DMS153 treated with DMSO at 0.1 percent for 48 hours (cell line): ENCODE results near the gene DPYSL4.

Experiments used
- DNase-seq: peaks from one replicate; lab custom pipeline; 2025; ENCODE audit not compliant: unreplicated experiment; lab: John Stamatoyannopoulos, UW

DPYSL4 gene

DNA sequence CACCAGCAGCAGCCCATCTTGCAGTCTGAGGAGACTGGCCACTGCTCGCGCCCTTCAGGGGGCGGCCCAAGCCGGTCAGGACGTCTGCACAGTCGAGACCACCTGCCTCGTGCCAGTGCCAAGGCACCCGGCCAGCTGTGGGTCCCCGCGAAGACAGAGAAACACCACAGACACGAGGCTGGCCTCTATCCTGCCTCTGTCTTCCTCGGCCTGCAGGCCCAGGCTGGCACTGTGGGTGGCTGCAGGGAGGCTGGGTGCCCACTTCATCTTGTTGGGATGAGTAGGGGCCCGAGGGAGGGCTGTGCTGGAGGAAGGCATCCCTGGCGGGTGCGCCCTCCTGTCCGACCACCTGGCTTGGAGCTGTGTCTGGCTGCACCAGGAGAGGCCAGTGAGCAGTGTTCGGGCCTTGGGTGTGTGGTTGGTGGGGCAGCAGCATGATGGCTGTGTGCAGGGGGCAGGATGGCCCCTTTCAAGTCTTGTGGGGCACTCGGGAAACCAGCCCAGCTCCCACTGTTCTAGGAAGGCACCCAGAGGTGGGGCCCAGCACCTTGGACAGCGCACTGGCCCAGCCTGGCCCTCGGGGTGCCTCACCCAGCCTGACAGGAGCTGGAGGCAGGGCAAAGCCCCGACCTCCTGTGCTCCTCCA is 7.3 kb downstream of the DPYSL4 start:
- no peak for DNase-seq

DNA sequence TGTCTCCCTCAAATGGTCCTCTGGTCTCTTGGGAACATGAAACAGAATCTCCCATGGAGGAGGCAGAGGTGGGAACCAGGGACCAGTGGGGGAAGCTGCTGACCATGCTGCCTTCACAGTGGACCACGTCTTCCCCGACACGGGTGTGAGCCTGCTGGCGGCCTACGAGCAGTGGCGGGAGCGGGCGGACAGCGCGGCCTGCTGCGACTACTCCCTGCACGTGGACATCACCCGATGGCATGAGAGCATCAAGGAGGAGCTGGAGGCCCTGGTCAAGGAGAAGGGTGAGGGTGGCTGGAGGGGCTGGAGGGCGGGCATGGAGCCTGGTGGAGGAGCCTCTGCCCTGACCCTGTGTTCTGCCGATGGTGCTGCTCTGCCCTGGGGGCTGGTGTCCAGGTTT is 8.0 kb downstream of the DPYSL4 start:
- no peak for DNase-seq

DNA sequence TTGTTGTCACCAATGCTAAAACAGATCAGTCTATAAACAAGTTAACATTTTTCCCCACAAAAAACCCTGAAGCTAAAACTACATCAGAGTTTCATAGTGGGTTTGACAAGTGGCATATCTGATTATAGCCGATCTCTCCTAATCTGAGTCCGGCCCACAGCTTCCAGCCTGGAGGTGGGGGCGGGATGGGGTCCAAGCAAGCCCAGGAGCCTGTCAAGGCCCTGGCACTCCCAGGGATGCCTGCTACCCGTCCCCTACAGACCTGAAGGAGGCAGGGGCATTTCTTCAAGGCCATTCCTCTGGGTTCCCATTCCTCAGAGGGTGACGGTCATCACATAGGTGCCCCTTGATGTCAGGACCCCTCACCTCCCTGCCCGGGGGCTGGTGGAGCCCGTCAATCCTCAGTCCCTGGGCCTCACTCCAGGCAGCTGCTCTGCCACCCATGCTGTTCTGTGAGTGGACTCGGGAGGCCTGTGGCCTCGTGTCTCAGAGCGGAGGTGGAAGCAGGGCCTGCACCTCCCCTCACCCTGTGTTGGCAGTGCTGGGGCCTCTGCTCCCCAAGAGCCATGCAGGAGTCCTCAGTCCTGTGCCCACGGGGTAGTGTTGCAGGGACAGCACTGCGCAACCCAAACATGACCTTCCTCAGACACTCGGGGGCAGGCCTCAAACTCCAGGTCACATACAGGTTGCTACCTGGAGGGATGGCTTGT is 8.8 kb downstream of the DPYSL4 start:
- DNase-seq = no peak

DNA sequence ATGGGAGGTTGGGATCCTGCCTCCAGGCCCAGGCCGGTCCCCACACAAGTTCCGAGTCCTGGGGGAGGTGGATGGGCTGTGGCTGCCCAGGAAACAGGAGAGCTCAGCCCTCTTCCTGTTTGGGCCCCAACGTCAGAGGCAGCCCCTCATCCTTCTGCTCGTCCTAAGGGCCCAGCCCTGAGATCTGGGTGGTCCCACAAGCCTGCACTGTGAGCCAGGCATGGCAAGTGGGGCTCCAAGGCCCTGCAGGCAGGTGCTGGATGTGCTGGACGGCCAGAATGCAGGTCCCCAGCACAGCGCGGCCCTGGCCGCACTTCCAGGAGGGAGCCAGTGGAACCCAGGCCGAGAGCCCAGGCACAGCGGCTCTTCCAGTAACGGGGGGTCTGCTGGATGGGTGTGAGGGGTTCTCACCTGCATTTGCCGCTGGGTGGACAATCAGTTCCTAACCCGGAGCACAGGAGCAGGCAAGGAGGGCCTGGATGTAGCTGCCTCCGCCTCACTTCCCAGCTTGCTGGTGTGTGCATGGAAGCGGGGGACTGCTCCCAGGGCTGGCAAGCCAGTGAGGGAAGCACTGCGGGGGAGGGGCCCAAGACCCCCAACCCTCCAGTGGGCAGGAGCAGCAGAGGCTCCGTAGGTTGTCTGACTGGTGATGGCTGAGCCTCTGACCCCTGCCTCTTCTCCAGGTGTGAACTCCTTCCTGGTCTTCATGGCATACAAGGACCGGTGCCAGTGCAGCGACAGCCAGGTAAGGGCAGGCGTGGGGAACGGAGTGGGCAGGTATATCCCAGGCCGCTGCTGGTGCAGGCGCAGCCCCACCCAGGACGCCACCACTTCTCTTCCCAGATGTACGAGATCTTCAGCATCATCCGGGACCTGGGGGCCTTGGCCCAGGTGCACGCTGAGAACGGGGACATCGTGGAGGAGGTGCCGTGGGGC is 9.7 kb downstream of the DPYSL4 start:
- no peak for DNase-seq

DNA sequence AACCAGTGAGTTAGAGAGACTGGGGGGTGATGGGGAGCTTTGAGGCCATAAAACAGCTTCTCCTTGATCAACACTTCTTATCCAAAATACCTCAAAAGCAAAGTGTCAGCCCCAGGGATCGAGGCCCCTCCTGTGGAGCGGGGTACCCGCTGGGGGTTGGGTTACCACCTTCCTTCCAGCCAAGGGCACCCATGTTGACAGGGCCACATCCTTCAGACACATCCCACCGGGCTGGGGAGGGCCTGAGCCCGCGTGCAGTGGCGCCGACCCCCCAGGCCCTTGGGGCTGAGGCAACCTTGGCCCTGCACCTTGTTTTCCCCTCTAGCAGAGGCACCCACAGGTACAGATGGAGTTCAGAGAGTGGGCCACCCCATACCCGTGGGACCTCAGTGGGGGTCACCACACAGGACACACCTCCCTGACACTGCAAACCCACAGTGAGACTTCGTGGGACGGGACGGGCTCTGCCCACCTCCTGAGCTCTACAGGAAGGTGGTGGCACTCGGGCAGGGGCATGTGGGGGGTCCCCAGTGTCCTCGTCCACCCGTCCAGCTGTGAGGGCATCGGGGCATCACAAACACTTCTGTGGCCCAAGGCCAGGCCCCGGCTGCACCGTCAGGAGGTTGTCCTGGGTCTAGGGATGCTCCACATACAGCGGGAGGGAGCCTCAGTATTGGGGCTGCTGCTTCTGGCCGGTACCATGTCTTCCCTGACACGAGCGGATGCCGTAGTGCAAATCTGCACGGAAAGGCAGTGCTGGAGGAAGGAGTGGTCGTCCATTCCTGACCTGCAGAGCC is 10.7 kb downstream of the DPYSL4 start:
- no peak for DNase-seq

DNA sequence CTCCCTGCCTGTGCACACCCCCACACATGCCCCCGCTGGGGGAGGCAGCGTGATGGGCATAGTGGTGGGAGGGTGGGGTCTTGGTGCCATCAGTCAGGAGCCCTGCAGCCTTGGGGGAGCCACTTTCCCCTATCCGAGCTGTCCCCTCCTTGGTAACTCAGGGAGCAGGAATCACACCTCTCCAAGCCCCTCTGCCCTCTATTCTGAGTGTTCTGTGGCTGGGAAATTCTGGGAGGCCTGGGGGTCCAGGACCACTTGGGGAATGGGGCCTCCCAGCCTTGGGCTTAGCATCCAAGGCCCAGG is 11.3 kb downstream of the DPYSL4 start:
- DNase-seq = no peak

DNA sequence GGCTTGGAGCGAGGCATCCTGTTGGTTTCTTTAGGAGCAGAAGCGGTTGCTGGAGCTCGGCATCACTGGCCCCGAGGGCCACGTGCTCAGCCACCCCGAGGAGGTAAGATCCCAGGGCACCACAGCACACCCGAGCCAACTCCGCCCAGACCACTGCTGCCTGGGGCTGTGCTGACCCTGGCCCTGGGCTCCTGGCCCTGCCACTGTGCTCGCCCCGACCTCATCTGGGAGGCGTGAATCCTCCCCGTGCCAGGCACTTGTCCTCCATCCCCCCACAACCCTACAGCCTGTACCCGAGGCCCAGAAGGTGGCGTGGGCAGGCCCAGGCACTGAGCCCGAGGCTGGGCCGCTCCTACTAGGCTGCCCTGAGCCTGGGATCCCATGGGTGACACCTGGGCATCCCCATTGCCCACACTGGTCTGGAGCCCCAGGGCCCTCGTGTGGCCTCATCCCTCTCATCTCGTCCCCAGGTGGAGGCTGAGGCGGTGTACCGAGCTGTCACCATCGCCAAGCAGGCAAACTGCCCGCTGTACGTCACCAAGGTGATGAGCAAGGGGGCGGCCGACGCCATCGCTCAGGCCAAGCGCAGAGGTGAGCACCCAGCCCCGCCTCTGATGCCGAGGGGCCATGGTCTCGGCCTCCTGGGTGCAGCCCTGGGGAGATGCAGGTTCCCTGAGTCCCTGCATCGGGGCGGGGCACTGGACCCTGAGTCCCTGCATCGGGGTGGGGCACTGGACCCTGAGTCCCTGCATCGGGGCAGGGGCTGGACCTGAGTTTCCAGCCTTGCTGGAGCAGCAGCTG is 11.8 kb downstream of the DPYSL4 start:
- DNase-seq = no peak

DNA sequence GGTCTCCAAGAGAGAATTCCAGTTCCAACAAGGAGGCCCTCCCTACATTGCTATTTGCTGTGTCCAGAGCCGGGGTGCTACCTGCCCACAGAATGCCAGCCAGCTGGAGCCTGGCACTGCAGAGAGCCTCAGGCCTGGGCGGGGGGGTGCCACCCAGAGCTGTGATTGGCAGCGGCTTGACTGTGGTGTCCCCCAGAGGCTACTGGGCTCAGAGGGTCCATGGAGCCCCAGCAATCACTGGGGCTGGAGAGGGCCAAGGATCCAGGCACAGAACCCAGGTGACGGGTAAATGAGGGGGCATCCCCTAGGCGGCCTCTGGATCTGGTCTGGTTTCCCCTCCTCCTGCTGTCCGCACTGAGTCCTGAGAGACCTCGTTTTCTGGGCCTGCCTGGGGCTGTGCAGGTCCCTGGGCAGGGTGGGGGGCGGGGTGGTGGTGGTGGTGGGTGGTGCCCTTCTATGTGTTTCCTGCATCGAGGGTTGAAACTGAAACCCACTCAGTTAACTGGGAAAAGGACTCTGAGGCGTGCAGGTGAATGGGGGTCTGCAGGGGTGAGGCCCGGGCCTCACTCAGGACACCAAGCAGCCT is 12.6 kb downstream of the DPYSL4 start:
- DNase-seq = no peak

DNA sequence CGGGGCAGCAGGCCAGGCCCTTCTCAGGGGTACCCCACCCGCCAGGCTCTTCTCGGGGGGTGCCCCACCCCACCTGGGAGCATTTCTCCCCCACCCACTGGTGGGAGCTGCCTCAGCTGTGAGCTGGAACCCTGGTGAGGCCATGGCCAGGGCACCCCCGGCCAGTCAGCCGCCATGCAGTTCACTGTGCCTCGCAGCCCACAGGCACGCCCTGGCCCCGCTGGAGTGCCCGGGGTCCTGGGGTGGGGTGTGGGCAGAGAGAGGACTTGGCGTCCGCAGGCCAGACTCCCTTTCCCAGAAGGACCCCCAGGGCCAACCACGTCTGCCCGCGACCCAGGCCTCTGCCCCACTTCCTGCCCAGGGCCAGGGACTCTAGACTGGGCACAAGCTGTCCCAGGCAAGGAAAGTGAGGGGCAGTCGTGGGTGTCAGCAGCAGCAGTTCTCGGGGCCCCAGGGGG is 13.1 kb downstream of the DPYSL4 start:
- DNase-seq = no peak

DNA sequence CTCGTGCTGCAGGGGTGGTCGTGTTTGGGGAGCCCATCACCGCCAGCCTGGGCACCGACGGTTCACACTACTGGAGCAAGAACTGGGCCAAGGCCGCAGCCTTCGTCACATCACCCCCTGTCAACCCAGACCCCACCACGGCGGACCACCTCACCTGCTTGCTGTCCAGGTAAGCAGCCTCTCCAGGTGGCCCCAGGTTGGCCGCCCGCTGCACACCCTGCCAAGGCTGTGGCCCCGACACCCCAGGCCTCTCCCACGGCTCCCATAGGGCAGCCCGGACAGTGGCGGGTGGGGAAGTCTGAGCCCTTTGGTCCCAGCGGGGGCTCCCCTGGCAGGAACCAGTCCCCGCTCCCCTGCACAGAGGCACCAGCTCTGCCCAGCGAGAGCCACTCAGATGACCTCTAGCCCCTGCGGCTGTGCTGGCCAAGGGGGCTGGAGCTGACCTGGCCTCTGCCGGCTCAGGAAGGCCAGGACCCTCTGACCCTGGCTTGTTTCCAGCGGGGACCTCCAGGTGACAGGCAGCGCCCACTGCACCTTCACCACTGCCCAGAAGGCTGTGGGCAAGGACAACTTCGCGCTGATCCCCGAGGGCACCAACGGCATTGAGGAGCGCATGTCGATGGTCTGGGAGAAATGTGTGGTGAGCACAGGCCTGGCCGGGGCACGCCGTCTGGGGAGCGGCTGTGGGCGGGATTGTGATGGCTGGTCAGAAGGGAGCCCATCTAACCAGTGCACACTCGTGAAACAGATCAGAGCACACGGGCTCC is 13.8 kb downstream of the DPYSL4 start:
- DNase-seq = no peak

DNA sequence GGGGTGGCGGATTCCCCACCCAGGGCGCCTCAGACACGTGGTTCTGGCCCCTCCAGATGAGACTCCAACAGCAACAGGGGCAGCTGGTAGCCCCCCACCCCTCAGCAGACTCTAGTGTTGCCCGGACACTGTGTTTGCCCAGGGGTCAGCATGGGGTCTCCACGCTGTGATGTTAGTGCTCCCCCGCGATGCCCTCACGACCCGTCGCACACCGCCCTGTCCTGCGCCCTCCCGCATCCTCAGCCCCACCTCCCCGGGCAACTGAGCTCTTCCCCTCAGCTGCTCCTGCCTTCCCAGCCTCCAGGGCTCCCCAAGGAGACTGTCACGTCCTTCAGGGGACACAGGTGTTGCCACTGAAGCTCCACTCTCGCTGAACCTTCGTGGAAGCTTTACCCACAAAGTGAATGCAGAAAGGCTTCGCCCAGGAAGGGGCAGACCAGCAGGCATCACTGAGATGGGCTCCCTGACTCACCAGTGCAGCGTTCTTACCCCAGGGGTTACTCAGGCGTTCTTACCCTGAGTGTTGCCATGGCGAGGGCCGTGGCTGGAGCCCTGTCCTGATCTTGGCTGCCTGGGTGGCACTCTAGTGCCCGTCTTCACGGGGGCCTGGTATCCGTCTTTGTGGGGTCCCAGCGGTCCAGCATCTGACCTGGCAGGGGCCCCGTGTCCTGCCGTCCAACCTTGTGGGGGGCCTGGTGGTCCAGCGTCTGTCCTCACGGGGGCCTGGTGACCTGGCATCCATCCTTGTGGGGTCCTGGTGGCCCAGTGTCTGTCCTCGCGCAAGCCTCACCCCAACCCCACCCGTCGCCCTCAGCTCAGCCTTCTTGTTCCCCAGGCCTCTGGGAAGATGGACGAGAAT is 14.6 kb downstream of the DPYSL4 start:
- no peak for DNase-seq

DNA sequence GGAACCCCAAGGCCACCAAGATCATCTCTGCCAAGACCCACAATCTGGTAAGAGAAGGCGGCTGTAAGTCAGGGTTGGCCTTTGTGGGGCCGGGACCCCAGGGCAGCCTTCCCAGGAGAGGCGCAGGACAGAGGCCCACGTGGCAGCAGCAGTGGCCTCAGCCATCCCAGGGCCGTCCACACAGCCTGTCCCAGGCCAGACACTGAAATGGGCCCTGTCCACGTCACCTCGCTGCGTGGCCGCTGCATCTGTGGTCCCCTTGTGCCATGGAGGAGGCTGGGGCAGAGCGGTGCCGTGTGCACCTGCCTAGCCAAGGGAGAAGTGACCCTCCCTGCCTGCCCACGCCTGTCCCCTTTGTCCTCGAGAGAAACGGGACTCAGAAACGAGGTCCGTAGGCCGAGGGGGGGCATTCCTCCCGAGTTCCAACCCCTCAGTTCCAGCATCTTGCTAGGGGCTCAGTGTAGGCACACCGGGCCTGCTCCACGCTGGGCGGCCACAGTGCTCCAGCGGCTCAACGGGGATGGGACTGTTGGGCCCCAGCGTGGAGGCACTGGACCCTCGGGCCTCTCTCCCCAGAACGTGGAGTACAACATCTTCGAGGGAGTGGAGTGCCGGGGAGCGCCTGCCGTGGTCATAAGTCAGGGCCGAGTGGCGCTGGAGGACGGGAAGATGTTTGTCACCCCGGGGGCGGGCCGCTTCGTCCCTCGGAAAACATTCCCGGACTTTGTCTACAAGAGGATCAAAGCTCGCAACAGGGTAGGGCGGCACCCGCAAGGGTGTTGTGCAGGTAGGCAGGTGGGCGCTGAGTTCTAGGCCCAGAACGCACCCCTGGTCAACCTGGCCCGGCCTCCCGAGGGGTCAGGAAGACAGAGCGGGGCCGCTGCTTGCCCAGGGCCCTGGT is 15.6 kb downstream of the DPYSL4 start:
- no peak for DNase-seq

DNA sequence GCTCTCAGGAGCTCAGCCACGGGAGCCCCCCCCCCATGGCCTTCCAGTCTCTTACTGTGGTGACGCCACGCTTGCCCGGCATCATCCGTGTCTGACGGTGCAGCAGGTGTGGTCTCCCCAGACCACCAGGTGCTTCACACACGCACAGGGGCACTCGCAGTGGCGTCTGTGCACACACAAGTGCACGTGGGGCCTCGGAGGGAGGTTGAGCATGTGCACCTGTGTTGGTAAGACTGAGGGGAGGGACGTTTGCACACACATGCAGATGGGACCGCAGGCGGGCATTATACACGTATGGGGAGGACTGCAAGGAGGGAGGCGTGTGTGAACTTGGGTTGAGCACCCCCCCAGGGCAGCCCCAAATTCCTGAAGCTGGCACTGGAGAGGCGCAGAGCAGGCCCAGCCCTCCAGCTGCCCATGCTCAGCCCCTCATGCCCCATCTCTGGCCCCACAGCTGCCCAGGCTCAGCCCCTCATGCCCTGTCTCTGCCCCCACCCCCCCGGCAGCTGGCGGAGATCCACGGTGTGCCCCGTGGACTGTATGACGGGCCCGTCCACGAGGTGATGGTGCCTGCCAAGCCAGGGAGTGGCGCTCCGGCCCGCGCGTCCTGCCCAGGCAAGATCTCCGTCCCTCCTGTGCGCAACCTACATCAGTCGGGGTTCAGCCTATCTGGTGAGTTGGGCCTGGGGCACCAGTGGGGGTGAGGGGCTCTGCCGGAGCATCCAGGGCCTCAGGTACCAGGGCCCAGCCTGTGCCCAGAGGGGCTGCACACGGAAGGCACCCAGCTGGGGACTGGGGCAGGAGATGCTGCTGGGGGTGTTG is 16.7 kb downstream of the DPYSL4 start:
- no peak for DNase-seq

DNA sequence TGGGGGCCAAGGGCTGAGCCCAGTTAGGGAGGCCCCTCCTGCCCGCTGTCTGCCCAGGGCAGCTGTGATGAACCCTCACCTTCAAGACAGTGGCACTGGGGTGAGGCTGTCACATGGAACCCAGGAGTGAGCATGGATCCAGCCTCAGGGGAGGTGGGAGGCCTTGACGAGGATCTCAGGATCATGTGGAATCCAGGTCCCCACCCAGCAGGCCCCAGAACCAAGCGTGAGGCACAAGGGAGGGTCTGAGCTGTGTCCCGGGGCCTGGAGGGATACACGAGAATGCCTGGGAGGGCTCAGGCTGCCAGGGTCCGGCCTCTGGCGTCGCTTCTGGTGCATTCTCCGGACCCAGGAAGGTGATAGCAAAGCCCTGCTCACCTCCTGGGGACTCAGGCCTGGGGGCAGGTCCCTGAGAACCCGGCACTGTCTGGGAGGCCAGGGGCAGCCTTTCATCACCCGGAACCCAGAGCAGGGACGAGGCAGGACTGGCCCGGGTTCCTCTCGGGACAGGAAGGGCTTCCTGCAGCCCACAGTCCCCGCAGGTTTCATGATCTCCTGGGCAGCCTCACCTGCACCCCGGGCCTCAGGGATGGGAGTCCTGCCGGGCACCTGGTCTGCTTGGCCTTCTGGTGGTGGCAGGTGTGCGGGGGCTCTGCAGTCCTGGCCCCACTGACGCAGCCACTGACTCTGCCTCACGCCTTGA is 17.5 kb downstream of the DPYSL4 start:
- no peak for DNase-seq

DNA sequence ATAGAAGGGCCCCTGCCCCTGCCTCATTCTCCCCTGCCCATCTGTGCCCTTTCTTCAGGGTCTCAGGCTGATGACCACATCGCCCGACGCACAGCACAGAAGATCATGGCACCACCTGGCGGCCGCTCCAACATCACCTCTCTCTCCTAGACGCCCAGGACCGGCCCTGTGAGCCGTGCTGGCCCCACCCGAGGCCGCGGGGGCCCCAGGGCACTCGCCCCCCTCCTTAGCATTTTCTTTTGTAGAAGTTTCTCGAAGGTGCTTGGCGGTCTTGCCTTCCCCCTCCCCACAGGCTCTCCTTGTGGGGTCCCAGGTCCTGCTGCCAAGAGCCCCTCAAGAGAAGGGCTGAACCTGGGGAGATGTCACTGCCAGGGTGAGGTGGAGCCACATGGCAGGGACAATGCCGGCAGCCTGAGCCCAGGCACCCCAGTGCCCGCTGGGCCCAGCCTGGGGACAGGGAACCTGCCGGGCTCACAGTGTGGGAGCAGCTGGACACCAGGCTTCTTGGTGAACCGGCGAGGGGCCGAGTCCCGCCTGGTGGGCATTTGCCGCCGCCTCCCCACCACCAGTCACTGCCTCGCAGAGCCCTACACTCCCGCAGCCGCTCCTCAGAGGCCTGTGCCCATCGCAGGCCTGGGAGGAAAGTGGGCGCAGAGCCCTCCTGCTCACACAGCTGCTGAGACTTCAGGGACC is 18.2 kb downstream of the DPYSL4 start:
- no peak for DNase-seq
